ENCODE results near the gene SLC5A10.

SLC5A10 gene

DNA sequence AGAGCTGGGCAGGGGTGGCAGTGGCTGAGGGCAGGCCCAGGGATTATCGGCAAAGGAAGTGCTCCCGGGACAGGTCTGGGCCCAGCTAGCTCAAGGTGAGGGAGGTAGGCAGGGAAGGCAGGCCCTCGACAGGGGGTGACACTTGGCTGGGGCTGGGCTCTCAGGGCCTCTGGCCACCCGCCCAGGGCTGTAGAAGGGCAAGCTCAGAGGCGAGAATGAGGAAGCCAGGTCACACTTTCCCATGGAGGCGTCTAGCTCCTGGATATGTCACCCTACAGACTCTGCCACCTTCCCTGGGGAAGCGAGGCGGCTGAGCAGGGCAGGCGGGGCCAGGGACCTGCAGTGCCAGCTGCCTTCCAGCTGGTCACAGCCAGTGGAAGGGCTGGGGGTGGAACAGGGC lies 33.5 kb downstream of the SLC5A10 start:
- DNase-seq (ENCODE audit: low read depth): no peak

DNA sequence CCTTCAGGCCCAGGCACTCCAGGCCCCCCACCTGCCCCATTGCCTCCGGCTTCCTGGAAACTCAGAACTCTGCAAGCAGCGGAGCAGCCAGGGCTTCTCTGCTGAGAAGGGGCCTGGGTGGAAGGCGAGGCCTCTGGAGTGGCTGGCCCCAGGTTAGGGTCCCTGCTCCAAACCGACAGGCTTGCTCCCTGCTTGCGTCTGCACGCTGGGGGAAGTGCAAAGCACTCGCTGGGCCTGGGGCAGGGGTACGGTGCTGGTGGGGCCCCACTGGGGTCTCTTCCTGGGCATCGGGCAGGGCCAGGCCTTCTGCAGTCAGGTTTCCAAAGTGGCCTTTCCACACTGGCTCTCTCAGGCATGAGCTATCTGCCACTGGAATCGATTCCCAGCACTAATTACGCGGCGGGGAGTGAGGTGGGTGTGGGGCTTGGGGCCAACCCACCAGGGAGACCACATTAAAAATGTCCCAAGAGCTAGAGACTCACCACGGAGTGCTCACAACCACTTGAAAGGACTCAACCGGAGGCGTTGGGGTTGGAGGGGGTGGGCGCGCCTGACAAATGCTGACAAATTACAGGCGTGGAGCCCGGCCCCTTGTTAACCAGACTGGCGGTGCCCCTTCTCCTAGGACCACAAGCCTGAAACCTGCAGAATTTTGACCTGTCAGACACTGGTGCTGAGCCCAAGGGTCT lies 34.7 kb downstream of the SLC5A10 start:
- DNase-seq (ENCODE audit: low read depth): no peak

DNA sequence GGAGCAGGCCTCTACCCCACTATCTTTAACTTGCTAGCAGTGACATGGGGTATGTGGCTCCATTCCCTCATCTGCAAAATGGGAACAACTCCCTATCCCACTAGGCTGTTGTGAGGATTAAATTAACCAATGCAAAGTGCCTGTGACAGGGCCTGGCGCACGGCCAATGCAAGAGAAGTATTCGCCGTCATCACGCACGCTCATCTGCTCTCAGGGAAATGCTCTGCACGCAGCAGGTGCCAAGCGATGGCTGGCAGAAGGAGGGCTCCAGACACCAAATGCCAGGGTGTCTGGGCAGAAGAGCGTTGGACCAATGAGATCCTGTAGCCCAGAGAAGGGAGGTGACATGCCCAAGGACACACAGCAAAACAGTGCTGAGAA lies 35.3 kb downstream of the SLC5A10 start:
- DNase-seq (ENCODE audit: low read depth): no peak

DNA sequence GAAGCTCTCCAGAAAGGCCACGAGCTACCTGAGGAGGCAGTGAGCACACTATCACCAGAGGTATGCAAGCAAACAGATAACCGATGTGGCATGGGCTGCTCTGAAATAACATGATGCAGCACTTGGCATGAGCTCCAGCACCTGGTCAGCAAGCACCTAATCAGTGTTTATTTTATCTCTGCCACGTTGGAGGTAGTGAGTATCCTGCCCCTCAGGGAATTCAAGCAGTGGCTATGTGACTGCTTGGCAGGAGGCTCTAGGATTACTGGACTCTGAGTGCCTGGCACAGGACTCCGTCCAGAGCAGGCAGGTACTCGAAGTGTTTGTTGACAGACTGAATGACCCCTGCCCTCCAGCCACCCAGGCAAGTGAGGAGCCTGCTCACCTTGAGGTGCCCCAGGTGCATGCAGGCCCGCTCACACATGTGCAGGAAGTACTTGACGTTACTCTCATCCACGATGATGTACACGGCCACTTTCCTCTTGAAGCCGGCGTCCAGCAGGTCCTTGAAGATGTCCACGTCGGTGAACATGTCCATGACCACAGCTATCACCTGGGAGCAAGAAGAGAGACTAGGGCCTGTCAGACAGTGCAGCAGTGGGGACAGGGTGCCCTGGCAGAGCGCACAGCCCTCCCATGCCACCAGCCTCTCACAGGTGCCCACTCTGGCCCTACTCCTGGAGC lies 36.0 kb downstream of the SLC5A10 start:
- no peak for DNase-seq (ENCODE audit: low read depth)

DNA sequence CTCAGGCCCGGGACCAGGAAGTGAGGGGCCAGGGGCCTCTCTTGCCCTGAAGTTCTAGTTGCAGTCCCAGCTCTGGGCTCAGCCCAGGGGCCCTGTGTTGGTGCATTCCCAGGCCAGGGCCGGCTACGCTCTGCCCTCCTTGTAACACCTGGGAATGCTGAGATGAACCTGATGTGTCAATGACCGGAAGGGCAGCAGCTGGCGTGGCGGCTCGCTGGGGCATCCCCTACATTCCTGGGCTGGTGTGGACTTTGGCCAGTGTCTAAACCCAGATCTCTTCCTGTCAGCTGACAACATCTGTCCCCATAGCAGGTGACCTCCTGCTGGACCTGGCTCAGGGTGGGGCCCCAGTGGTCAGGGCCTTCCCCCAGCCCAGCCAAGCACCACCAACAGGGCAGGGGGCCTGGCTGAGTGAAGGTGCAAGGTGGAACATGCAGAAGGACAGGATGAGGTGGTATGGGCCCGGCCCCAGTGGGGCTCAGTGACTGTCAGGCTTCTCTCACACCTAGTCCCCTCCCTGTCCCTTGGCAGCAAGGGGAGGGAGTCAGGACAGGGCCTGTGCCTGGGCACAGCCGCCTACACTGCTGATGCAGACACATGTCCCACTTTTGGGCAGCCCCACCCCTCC lies 36.7 kb downstream of the SLC5A10 start:
- DNase-seq (ENCODE audit: low read depth): no peak

DNA sequence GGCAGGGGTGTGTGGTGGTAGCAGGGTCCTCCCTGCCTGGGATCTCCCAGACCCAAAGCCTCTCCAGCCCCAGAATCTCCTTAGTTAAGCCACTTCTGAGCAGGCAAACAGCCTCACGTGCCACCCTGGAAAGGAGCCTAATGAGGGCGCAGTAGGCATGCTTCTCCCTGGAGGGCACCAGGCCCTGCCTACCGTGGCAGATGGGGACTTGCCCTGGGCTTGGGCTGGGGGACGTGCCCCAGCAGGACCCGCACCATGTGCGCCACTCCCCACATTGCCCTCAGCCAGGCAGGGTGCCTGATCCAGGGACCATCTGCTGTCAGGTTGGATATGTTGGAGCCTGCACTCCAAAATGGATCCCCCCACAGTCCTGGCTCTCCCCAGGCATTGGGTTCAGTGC lies 38.4 kb downstream of the SLC5A10 start:
- DNase-seq (ENCODE audit: low read depth): no peak

DNA sequence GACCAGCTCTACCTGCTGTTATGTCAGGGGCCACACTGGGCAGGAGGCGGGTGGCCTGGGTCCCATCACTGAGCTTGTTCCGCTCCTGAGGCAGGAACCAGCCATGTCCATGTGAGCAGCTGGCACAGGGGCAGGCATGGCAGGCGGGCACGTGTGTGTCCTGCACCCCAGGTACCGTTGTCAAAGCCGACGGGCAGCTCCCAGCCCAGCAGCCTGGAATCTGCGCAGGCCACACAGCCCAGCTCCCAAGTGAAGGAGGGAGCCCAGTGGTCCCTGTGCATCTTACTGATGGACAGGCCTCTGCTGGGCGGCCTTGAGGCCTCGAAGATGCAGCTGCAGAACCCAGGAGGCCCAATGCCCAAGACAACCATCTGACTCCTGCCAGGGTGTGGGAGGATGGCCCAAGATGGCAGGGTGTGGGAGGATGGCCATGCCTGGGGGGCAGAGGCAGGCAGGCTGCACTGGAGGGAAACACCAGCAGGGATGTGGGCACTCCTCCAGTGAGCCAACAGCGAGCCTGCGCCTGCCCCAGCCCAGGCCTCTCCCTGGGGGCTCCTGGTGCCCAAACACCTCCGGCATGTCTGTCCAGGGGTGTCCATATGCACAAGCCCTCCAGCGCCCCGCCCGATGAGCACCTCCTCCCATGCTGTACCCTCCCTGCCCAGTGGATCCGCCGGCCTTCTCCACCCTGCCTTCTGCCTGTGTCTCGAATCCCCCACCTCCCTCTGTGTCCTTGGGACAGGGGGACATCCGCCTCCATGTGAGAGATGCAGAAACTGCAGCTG lies 39.8 kb downstream of the SLC5A10 start:
- no peak for DNase-seq (ENCODE audit: low read depth)

DNA sequence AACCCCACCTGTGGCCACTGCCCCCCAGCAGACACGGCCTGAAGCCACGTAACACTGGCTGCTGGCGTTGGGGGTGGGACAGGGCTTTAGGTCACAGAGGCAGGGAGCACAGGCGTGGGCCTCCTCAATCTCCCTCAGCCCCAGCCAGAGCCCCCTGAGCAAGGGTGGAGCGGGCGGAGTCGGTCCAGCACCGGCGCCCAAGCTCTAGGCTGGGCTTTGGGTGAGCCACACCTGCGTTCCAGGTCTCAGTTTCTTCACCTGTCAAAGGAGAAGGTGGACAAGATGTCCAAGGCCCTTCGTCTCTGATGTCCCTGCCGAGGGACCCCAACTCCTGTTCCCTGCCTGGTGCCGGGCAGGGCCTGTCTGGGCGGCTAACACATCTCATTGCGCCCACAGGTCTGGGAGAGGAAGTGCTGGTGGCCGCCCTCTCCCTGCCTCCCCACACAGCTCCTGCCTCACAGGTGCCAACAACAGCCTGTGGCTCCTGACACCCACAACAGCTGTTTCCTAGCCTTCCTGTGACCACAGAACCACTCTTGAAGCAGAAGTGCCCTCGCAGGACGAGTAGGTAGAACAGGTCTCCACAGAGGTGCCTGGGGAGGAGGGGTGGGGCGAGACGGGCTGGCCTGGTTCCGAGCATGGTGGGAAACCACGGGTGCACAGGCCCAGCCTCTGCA lies 40.6 kb downstream of the SLC5A10 start:
- DNase-seq (ENCODE audit: low read depth): no peak

DNA sequence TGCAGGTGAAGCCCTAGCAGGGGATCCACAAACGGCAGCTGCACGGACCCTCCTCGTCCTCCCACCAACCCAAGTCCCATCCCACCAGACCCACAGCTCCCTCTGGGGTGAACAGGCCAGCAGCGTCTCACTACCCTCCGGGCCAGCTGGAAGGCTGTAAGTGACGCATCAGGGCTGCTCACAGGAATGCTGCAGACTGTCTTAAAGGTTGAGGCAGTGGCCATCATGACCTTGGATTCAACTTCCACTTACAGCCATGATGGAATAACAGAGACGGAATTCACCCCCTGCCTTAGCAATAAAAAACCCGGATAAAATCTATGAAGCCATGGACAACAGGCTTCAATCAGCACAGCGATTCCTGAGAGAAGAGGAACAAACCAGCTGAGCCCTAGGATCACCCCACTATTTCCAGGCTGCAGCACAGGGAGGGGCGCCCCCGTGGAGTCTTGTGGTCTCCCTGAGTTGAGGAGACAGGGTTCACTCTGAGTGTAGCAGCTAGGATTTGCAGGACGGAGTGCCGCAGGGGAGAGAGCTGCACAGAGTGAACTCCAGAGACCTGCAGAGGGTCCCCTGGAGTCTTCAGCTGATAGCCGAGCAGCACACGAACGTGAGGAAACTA lies 42.1 kb downstream of the SLC5A10 start:
- DNase-seq (ENCODE audit: low read depth): no peak

DNA sequence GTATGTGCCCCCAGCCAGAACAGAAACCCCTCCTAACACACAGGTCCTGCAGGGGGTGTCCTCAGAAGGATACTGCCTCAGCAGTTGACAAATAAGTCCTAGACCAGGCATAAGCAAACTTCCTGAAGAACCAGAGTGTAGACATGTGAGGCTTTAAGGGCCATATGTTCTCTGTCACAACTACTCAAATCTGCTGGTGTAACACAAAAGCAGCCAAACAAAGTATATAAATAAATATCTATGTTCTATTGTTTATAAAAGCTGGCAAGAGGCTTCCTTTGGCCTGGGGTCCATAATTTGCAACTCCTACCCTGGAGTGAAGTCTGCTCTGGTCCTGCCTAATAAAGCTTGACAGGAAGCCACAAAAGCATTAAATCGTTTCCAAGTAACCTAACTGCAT lies 42.7 kb downstream of the SLC5A10 start:
- DNase-seq (ENCODE audit: low read depth): no peak

DNA sequence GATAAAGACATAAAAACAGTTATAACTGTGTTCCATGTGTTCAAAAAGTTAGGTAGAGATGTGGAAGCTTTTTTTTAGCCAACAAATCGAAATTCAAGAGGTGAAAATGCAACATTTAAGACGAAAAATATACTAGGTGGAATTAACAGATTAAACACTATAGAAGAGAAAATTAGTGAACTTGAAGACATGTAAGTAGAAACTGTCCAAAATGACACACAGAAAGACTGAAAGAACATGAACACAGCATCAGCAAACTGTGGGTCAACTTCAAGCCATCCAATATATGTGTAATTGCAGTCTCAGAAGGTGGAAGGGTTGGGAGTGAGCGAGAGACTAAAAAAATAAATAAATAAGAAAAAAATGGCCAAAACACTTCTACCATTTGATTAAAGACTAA lies 43.3 kb downstream of the SLC5A10 start:
- DNase-seq (ENCODE audit: low read depth): no peak

DNA sequence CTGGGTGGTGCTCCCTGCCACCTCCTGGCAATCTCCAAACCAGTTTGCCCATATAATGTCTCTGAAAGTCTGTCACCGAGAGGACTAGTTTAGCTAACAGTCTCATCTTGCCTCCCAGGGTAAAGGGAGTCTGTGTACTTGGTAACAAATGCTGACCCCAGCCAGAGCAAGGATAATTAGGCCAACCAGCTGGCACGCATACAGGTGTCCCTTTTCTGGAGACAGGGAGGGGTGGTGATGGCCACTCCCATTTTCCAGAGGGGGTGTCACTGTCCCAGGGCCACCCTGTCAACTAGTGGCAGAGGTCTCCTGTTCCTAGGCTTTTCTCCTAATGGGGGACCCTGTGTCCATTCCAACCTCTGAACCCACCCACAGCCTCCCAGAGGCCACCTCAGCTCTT lies 44.5 kb downstream of the SLC5A10 start:
- no peak for DNase-seq (ENCODE audit: low read depth)

DNA sequence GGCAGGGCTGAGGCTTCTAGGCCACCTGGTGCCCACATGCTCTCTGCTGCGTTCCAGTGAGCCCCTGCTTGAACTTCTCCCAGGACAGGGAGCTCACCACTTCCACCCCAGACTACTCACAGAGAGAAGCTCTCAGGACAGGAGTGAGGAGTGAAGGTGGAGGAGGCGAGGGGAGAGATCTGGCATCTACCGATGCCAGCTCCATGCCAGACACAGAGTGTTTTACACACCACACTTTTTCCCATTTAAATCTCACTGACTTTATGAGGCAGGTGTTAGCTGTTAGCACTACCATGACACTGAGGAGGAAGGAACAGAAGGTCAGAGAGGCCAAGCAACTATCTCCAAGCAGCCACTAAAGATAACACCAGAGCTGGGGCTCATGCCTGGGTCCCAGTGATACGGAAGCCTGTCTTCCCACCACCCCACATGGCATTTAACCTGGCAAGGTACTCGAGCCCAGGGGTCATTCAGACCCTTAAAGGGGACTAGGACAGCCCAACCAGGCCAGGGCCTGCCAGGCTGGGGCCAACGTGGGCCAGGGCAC lies 45.8 kb downstream of the SLC5A10 start:
- no peak for DNase-seq (ENCODE audit: low read depth)

DNA sequence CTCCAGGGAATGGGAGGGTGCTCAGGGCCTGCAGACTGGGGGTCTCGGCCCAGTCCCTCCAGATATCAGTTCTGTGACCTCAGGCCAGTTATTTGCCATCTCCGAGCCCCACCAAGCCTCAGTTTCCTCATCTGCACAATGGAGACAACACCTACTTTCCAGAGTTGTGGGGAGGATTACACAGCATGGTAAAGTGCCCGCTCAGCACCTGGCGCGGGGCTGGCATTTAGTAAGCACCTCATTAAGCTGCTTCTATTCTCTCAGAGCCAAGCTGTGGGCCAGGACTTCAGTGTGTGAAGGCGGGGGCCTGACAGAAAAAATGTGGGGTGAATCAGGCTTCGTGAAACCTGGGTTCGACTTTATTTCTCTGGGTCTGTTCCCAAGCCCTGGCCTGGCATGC lies 47.4 kb downstream of the SLC5A10 start:
- DNase-seq (ENCODE audit: low read depth): no peak

DNA sequence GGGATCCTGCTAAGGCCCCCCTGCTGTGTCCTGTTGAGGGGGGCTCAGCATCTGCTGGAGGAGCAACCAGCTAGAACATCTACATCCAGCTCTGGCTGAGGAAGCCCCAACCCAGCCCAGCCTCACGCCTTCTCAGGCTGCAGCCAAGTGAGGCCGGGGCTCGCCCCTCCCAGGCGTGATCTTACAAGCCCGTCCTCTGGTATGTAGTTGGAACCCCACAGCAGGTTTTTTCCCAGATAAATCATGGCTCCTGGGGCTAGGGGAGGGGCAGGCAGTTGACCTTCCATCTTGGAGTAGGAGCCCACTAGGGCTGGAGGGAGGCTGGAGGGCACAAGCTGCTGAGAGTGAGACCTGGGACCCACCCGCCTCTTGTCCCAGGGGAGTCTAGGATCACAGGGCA lies 47.9 kb downstream of the SLC5A10 start:
- no peak for DNase-seq (ENCODE audit: low read depth)

DNA sequence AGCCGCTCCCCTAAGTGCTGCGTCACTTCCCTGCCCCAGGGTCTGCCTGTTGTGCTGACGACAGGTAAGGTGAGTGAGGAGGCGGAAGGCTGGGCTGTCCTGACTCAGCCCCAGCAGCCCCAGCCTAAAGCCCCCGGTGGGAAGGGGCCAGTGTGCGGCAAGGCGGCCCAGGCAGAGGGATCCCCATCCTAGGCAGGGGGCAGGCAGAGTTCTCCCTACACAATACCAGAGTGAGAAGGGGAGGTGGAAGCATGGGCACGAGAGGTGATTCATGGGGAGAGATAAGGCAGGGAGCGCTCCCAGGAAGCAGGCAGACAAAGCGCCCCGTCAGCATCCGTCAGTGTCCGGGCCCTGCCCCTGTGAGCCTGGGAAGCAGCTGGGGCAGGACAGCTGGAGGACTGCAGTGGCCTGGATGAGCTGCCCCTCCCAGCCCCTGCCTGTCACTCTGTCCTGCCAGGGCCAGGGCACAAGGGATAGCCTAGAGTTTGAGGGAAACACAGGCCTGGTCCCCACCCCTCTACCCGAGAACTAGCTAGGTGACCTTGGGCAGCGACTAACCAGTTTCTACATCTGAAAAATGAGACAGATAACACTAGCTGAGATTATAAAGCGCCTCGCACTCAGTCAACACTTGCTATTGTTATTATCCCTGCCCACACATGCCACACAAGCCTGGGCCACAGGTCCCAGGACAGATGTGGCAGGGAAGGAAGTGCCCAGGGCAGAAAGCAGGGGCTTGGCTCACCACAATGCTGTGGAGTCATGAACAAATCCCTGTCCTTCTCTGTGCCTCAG lies 48.8 kb downstream of the SLC5A10 start:
- DNase-seq (ENCODE audit: low read depth): no peak

DNA sequence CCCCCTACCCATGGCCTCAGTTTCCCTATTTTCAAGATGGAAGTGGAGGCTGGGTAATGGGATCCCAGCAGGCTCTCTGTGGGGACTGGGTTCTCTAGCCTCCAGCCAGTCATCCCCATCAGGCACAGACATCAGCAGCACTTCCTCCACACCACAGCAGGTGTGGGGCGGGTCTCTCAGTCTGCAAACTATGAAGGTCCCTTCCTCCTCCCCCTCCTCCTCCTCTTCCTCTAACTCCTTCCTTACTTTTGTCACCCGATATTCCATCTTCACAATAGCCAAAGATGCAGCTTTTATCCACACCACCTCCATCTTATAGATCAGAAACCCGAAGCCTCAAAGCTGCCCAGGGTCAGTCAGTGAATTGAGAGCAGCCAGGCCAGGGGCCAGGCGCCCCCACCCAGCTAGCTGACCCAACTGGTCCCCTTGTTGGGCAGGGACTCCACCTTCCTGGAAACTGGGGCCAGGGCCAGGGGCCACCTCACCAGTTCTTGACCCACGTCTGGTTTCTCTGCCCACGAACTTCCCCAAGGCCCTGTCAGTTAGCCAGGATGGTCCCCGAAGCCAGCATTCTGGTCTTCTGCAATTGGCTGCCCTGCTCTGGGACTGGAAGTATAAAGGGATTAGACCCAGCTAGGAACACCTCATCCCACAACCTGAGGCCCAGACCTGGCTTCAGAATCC lies 50.1 kb downstream of the SLC5A10 start:
- DNase-seq (ENCODE audit: low read depth): no peak

DNA sequence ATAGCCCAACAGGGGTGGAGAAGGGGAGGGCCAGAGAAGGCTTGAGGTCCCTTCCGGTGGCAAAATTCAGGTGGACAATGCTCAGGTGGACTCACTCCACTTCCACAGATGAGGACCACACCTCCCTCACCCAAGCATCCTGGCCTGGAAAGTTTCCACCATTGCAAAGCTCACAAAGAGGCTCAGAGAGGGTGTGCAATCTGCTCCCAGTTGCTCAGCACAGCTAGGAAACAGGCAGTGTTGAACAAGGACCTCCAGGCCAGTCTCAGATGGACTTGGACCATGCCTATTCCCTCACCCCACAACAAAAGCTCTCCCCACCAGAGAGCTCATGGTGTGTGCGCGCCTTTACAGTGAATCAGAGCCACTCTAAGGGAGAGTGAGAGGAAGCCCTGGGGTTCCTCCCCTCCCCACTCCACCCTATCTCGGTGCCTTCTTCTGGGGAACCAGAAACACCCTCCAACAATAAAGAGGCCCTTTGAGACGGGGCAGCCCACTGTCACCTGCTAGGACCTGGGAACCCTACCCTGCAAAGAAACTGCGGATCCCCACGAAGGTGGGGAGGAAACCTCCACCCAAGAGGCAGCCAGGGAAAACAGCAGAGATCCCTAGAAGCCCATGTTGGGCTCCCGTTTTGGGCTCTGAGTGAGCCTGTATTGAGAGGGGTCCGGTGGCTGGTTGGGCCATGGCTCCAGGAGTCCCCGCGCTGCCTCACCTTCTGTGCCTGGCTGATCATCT lies 51.0 kb downstream of the SLC5A10 start:
- no peak for DNase-seq (ENCODE audit: low read depth)
